OCI-LY1 (cell line): Measurements from ENCODE around the gene DYNC1H1.

Experiments
- CTCF ChIP-seq: fragments of 200-600 bp; sonication (generic), shearing (Covaris generic); IDR thresholded peaks from 2 replicates; pipeline ENCODE4 v1.5.1; 2017; ENCODE audit warnings: mild to moderate bottlenecking, antibody characterized with exemption, low read length, moderate library complexity, mixed read lengths
- EZH2 ChIP-seq: fragments of 200-600 bp; sonication (generic), shearing (Covaris generic); IDR thresholded peaks from 2 replicates; pipeline ENCODE4 v1.8.0; 2017; ENCODE audit warnings: borderline replicate concordance, mixed run types, mild to moderate bottlenecking, antibody characterized with exemption, low read length, moderate library complexity, mixed read lengths

- TF ChIP-seq EZH2 (no peak), CTCF (no peak)
Observed at GRCh38 chr14:101950516-101951215, 13.7 kb upstream of the DYNC1H1 start.
